H9 (cell line): ENCODE data around the gene RNU6-9. TPM values are rescaled to one million over a fixed set of nuclear protein-coding genes. Genes with fewer than 3 reads are reported as not detected.

ENCODE experiments used
- DNase-seq: peaks from one replicate; pipeline ENCODE4 v3.0.0-alpha.2; 2017
- H2AFZ ChIP-seq: one replicate; pipeline ENCODE4 v1.6.1; 2013; ENCODE audit warnings: mild to moderate bottlenecking, low read length, control low read depth, moderate library complexity
- H2AK5ac ChIP-seq: 2 replicates; pipeline ENCODE4 v1.6.1; 2013; ENCODE audit warnings: low read length, control low read depth, mixed read lengths; ENCODE audit not compliant: insufficient read length
- H2BK120ac ChIP-seq: one replicate; pipeline ENCODE4 v1.6.1; 2013; ENCODE audit warnings: low read depth, mild to moderate bottlenecking, low read length, control low read depth, inconsistent platforms; ENCODE audit not compliant: poor library complexity, severe bottlenecking
- H2BK12ac ChIP-seq: 2 replicates; pipeline ENCODE4 v1.6.1; 2013; ENCODE audit warnings: low read length, control low read depth, mixed read lengths, low read depth; ENCODE audit not compliant: insufficient read length
- H2BK15ac ChIP-seq: 2 replicates; pipeline ENCODE4 v1.6.1; 2013; ENCODE audit warnings: low read depth, low read length, control low read depth
- H2BK20ac ChIP-seq: one replicate; pipeline ENCODE4 v1.6.1; 2013; ENCODE audit warnings: low read depth, mild to moderate bottlenecking, low read length, control low read depth, inconsistent platforms; ENCODE audit not compliant: poor library complexity, severe bottlenecking
- H2BK5ac ChIP-seq: 2 replicates; pipeline ENCODE4 v1.6.1; 2013; ENCODE audit warnings: low read length, control low read depth, mixed read lengths; ENCODE audit not compliant: insufficient read length
- H3K14ac ChIP-seq: 2 replicates; pipeline ENCODE4 v1.6.1; 2013; ENCODE audit warnings: low read length, control low read depth; ENCODE audit not compliant: insufficient read depth
- H3K18ac ChIP-seq: 2 replicates; pipeline ENCODE4 v1.6.1; 2013; ENCODE audit warnings: low read depth, mild to moderate bottlenecking, mixed read lengths, low read length, control low read depth; ENCODE audit not compliant: insufficient read length
- H3K23ac ChIP-seq: 2 replicates; pipeline ENCODE4 v1.6.1; 2013; ENCODE audit warnings: low read length, control low read depth, mixed read lengths, low read depth; ENCODE audit not compliant: insufficient read length
- H3K23me2 ChIP-seq: 2 replicates; pipeline ENCODE4 v1.6.1; 2013; ENCODE audit warnings: low read depth, mild to moderate bottlenecking, mixed read lengths, low read length, control low read depth; ENCODE audit not compliant: insufficient read length, poor library complexity, severe bottlenecking
- H3K27ac ChIP-seq: 2 replicates; pipeline ENCODE4 v1.5.1; 2013; ENCODE audit warnings: low read length, control low read depth, mixed read lengths, low read depth; ENCODE audit not compliant: insufficient read length
- H3K27me3 ChIP-seq: 2 replicates; pipeline ENCODE4 v1.6.1; 2013; ENCODE audit warnings: low read length, control low read depth, inconsistent platforms; ENCODE audit not compliant: insufficient read depth
- H3K4ac ChIP-seq: 2 replicates; pipeline ENCODE4 v1.6.1; 2013; ENCODE audit warnings: low read depth, mild to moderate bottlenecking, control low read depth, inconsistent platforms, low read length, moderate library complexity
- H3K4me1 ChIP-seq: 2 replicates; pipeline ENCODE4 v1.6.1; 2013; ENCODE audit warnings: low read length, control low read depth, inconsistent platforms; ENCODE audit not compliant: insufficient read depth
- H3K4me2 ChIP-seq: 2 replicates; pipeline ENCODE4 v1.6.1; 2013; ENCODE audit warnings: low read length, control low read depth, mixed read lengths; ENCODE audit not compliant: insufficient read length, insufficient read depth
- H3K56ac ChIP-seq: 2 replicates; pipeline ENCODE4 v1.6.1; 2013; ENCODE audit warnings: low read depth, mild to moderate bottlenecking, mixed read lengths, low read length, control low read depth; ENCODE audit not compliant: insufficient read length
- H3K79me1 ChIP-seq: 2 replicates; pipeline ENCODE4 v1.6.1; 2013; ENCODE audit warnings: low read depth, mild to moderate bottlenecking, moderate library complexity, low read length, control low read depth, inconsistent platforms; ENCODE audit not compliant: insufficient read depth, poor library complexity, severe bottlenecking
- H3K79me2 ChIP-seq: 2 replicates; pipeline ENCODE4 v1.6.1; 2013; ENCODE audit warnings: low read length, control low read depth, inconsistent platforms; ENCODE audit not compliant: insufficient read depth
- H3K9ac ChIP-seq: 2 replicates; pipeline ENCODE4 v1.6.1; 2013; ENCODE audit warnings: low read length, control low read depth, mixed read lengths; ENCODE audit not compliant: insufficient read length; ENCODE audit errors: extremely low read depth
- H3K9me3 ChIP-seq: one replicate; pipeline ENCODE4 v1.6.1; 2013; ENCODE audit warnings: low read depth, low read length, inconsistent platforms; ENCODE audit not compliant: control insufficient read depth
- H3T11ph ChIP-seq: one replicate; pipeline ENCODE4 v1.6.1; 2013; ENCODE audit warnings: mild to moderate bottlenecking, low read length, control low read depth, inconsistent platforms
- H4K20me1 ChIP-seq: one replicate; pipeline ENCODE4 v1.6.1; 2013; ENCODE audit not compliant: control insufficient read depth, insufficient read length, insufficient read depth
- H4K5ac ChIP-seq: 2 replicates; pipeline ENCODE4 v1.6.1; 2013; ENCODE audit warnings: low read depth, mild to moderate bottlenecking, mixed read lengths, low read length, control low read depth; ENCODE audit not compliant: insufficient read length
- H4K8ac ChIP-seq: replicated peaks from 2 replicates; pipeline ENCODE4 v1.6.1; 2013; ENCODE audit warnings: low read length, control low read depth, mixed read lengths, low read depth; ENCODE audit not compliant: insufficient read length
- H4K91ac ChIP-seq: 2 replicates; pipeline ENCODE4 v1.6.1; 2013; ENCODE audit warnings: low read depth, mild to moderate bottlenecking, moderate library complexity, mixed read lengths, low read length, control low read depth; ENCODE audit not compliant: insufficient read length
- H3K27ac Mint-ChIP-seq, 3 experiments: 2 replicates in 2 of 3; 3 replicates in 1 of 3; pipeline ENCODE4 v1.8.0; 2020 to 2021; ENCODE audit warnings: mixed read lengths in 3 of 3, mild to moderate bottlenecking in 1 of 3, moderate library complexity in 1 of 3
- H3K27me3 Mint-ChIP-seq: 2 replicates; pipeline ENCODE4 v1.8.0; 2021; ENCODE audit warnings: low read depth, mild to moderate bottlenecking, moderate library complexity, mixed read lengths
- H3K36me3 Mint-ChIP-seq, 3 experiments: 2 replicates in 2 of 3; 3 replicates in 1 of 3; pipeline ENCODE4 v1.8.0; 2020 to 2021; ENCODE audit warnings: low read depth in 3 of 3, mixed read lengths in 3 of 3; ENCODE audit not compliant: insufficient read depth in 1 of 3
- H3K4me1 Mint-ChIP-seq, 2 experiments: 2 replicates each; pipeline ENCODE4 v1.8.0; 2020; ENCODE audit warnings: mixed read lengths in 2 of 2
- H3K4me3 Mint-ChIP-seq, 2 experiments: 2 replicates in 1 of 2; 3 replicates in 1 of 2; pipeline ENCODE4 v1.8.0; 2020 to 2021; ENCODE audit warnings: mild to moderate bottlenecking in 2 of 2, mixed read lengths in 2 of 2, moderate library complexity in 1 of 2
- H3K9me3 Mint-ChIP-seq, 2 experiments: 2 replicates in 1 of 2; 3 replicates in 1 of 2; pipeline ENCODE4 v1.8.0; 2020; ENCODE audit warnings: mild to moderate bottlenecking in 2 of 2, mixed read lengths in 2 of 2, moderate library complexity in 1 of 2
- CTCF ChIP-seq: fragments of 200-600 bp; sonication (generic); conservative IDR thresholded peaks from 3 replicates; pipeline ENCODE4 v1.8.0; 2021; ENCODE audit warnings: antibody characterized with exemption, mild to moderate bottlenecking
- WGBS: extraction: QIAGEN DNeasy Blood & Tissue Kit; methylation state at CpG from one replicate; pipeline ENCODE4 v1.1.7; 2013; ENCODE audit warnings: missing lambda C conversion rate, low lambda C conversion rate, mixed read lengths; ENCODE audit not compliant: insufficient read length; ENCODE audit errors: extremely low coverage; 5-methylcytosine and 5-hydroxymethylcytosine counted together
- total RNA-seq: library from RNA; stranded (reverse); gene quantifications from 2 replicates; pipeline ENCODE4 v1.2.1, GENCODE V29; 2021

RNU6-9 gene
- total RNA-seq, 1 experiment from 2014 or later: not detected

DNA sequence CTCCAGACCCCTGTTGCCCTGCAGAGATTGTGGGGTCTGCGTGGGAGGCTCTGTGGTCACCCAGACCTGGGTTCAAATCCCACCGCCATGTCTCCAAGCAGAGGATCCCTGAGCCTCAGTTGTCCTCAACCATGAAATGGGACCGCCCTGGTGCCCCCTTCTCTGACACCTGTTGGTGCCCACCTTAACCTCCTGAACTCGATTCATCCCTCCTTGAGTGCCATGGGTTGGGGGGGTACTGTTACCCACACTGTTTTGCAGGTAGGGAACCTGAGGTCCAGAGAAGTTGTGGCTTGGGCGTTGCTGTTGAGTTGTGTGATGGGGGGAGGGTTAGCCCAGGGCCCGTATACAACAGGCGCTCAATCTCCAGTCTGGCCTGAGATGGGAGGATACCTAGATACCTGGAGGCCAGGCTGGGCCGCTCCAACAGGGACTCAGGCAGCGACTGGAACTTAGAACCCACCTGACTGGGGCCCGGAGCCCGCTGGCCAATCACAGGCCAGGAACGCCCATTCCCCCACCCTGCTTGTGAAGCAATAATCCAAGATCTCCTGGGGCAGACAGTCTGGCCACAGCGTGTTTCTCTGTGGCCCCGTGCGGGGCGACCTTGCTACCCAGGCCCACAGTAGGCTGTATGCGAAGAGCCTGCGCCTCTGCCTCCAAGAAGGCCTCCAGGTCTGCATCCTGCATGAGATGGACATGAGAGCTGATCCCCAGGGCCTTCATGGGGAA, 35.4 kb downstream of the RNU6-9 start:
- H2AFZ ChIP-seq: no peak overlapping the region
- H3K4me1 Mint-ChIP-seq: peaks cover 8 to 18% of the 10 kb centered on the region in 2 experiments; a peak in 3 of 4 replicates
- no peak overlapping the region for H3K9ac ChIP-seq
- H3K27ac ChIP-seq: no peak overlapping the region
- H2BK120ac ChIP-seq: no peak overlapping the region
- no peaks in the 10 kb centered on the region for H3K79me1 ChIP-seq
- peaks cover 7 to 35% (median 23%) of the 10 kb centered on the region in 3 experiments for H3K36me3 Mint-ChIP-seq
- no peak overlapping the region for H2BK15ac ChIP-seq
- WGBS: no CpG with 5 or more reads among the region's 18 CpGs
- H3K9me3 ChIP-seq: no peaks in the 10 kb centered on the region
- no peaks in the 10 kb centered on the region; the same call in 1 of the 2 replicates for H3K79me2 ChIP-seq
- H3K9me3 Mint-ChIP-seq: no peaks in the 10 kb centered on the region
- H4K20me1 ChIP-seq: no peaks in the 10 kb centered on the region
- peak; percentile 77 for DNase-seq
- H3K4me2 ChIP-seq: no peak overlapping the region
- H2BK20ac ChIP-seq: no peak overlapping the region
- no peak overlapping the region for H2BK5ac ChIP-seq
- H3T11ph ChIP-seq: no peak overlapping the region
- H3K23me2 ChIP-seq: peaks cover 3% of the 10 kb centered on the region
- H3K27me3 ChIP-seq: no peaks in the 10 kb centered on the region
- H3K18ac ChIP-seq: no peak overlapping the region
- no peak overlapping the region for H4K5ac ChIP-seq
- H3K27me3 Mint-ChIP-seq: peaks cover 4% of the 10 kb centered on the region; the same call in 1 of the 2 replicates
- H4K8ac ChIP-seq: no peak overlapping the region
- H3K23ac ChIP-seq: no peak overlapping the region
- no peak overlapping the region for H2BK12ac ChIP-seq
- 0 out of 7 replicates have a peak overlapping the region, but pooled peaks of 1 of the 3 experiments have one; percentile 55 for H3K27ac Mint-ChIP-seq
- no peak overlapping the region for H3K4ac ChIP-seq
- no peak overlapping the region; the same call in 1 of the 2 replicates for H3K14ac ChIP-seq
- H3K4me3 Mint-ChIP-seq: no peak overlapping the region; a peak in 2 of 5 replicates
- H3K4me1 ChIP-seq: no peaks in the 10 kb centered on the region
- H2AK5ac ChIP-seq: no peak overlapping the region
- no peak overlapping the region for H3K56ac ChIP-seq
- no peak for TF ChIP-seq CTCF
- H4K91ac ChIP-seq: no peak overlapping the region
